Fibroblast of pulmonary artery (primary cell): ENCODE results near the gene TMTC1.

ENCODE experiments used
- DNase-seq: peaks from one replicate; pipeline ENCODE4 v3.0.0-alpha.2; 2010; ENCODE audit warnings: low read depth
- H3K4me3 ChIP-seq: replicated peaks from 2 replicates; pipeline ENCODE4 v1.5.1; 2011; ENCODE audit warnings: low read depth, mild to moderate bottlenecking, control low read depth, low read length, moderate library complexity
- TF ChIP-seq, protein P1 (sequence below): IDR thresholded peaks from 2 replicates; pipeline ENCODE4 v1.5.1; 2011; ENCODE audit warnings: mild to moderate bottlenecking, control low read depth, low read length, inconsistent platforms; ENCODE audit errors: missing control alignments

TMTC1 gene

DNA sequence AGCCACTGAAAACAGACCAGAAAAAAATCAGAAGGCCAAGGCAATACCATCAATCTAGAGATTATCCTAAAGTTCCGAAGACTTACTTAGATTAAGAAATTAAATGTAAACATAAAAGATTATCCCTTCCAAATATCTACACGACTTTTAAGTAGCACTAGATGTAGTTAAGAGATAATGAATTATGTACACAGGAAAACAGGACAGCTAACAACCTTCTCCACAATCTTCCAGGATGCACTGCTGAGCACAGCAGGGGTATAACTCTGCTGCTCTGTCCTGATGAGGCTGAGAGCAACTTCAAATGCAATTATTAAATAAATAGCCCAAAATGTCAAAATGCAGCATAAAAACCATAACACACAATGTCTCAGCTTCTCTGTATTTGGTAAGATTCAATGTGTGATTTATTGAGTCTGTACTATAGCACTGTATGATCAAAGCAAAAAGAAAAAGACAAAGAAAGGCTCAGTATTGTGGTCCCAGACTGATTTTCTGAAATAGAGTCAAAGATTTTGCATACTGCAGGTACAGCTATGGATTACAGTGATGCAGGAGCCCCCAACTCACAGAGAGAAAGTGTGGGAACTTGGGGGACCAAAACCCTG lies 56.9 kb downstream of the TMTC1 start:
- no peak for DNase-seq
- TF ChIP-seq, protein P1, sequence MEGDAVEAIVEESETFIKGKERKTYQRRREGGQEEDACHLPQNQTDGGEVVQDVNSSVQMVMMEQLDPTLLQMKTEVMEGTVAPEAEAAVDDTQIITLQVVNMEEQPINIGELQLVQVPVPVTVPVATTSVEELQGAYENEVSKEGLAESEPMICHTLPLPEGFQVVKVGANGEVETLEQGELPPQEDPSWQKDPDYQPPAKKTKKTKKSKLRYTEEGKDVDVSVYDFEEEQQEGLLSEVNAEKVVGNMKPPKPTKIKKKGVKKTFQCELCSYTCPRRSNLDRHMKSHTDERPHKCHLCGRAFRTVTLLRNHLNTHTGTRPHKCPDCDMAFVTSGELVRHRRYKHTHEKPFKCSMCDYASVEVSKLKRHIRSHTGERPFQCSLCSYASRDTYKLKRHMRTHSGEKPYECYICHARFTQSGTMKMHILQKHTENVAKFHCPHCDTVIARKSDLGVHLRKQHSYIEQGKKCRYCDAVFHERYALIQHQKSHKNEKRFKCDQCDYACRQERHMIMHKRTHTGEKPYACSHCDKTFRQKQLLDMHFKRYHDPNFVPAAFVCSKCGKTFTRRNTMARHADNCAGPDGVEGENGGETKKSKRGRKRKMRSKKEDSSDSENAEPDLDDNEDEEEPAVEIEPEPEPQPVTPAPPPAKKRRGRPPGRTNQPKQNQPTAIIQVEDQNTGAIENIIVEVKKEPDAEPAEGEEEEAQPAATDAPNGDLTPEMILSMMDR, result no peak
- H3K4me3 ChIP-seq, result no peak overlapping the region

DNA sequence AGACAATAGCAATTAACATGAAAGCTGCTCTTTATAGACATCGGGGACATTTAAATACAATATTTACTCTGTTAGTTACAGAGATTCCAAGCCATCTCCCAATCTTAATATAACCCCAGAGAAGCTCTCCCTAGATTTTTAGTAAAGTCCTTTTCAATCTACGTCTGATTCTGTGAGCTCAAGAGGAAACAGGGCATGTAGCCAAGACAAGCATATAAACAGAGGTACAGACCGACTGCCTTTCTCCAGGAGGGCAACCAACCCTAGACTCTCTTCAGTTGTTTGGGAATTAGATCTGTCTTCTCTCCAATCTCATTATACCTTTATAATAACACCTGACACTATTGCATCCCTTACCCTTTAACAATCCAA lies 57.4 kb downstream of the TMTC1 start:
- DNase-seq, result peak; percentile 77
- TF ChIP-seq, protein P1, result no peak
- H3K4me3 ChIP-seq, result peak overlapping the region; percentile 6

DNA sequence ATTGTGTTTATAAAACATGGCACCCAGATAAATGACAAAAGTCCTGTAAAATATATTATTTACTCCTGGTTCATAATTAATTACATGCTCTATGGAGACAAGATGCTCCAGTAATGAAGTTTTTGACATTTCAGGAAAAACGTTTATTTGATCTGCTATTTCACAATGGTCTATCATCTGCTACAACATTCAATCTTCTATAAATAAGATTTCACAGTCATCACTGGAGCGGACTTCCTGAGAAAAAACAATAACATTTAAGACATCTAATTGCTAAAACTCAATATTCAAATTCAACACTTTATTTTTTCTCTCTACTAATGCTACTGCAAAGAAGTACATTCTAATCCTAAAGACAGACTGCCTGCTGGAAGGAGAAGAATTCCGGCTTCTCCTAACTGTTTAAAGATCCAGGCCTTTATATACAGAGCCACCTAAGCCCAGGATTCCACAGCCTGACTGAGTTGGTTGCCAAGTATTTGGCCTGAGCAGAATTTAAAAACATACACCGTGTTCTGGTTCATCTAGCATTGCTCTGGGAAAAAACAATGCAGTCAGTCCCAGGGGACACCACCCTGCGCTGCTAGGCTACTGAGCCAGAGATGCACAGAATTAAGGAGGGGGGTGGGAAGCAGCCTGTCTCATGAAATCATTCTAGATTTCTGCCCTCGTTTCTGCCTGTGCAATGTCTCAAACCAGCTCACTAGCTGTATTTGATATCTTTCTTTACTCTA lies 58.0 kb downstream of the TMTC1 start:
- peak; percentile 99 for DNase-seq
- no peak overlapping the region for H3K4me3 ChIP-seq
- TF ChIP-seq, protein P1, result no peak

DNA sequence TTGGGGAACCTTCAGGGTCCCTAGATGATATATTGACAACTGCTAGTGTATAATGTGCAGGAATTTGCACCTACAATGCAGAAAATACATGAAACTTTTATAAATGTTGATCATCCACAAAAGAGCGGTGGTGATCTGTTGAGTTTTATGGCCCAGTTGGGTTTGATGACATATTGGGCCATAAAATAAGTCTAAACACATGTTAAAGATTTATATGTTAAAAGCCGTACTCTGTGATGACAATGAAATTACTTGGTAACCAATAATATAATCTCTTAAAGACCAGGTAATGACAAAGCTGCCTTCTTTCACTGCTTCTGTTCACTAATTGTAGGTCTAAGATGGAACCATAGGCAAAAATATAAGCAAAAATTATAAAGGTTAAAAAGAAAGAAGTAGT lies 61.6 kb downstream of the TMTC1 start:
- H3K4me3 ChIP-seq, result no peak overlapping the region
- TF ChIP-seq, protein P1, result no peak
- no peak for DNase-seq

DNA sequence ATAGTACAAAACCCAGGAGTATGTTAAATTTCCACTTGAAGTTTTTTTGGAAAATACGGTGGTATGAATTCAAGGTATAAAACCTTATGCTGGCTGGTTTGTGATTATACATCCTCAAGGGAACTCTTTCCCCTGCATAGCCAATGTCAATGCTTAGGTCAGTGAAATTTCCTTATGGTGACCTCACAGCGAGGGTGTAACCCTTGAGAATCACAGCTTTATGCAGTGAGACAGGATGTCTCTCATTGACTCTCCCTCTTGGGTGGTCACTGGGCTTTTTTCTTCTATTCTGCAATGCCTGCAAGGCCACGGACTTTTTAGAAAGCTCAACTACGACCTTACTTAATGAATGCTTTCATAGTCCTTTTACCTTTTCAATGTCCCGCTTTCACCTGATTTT lies 64.4 kb downstream of the TMTC1 start:
- TF ChIP-seq, protein P1, result no peak
- no peak for DNase-seq
- H3K4me3 ChIP-seq, result no peak overlapping the region

DNA sequence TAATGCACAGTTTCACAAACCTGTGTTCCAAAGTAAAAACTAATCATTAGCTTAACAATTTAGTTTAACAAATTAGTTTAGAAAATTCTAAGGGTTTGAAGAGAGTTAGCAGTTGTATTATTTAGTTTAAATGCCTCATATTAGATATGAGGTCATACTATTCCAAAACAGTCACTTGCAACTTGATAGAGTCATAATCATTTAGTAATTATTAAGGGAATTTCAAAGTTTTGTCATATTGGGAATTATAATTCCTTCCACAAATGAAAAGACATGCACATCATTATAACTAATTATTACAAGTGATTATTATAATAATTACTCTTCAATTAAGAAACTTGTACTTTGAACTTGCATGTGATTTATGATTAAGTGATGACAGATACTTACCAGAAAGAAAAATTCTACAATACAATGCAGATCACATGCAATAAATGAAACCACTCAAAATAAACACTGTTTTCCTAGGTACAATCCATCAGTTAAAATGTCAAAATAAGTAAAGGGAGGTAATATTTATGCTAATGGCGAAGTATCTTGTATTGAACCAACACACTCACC lies 66.1 kb downstream of the TMTC1 start:
- no peak for DNase-seq
- TF ChIP-seq, protein P1, result no peak
- H3K4me3 ChIP-seq, result no peak overlapping the region
